Measurements from ENCODE around the gene NEK7.

The NEK7 gene

GRCh38 chr1:198350456-198350855 is 193.7 kb downstream of the NEK7 start:
- Histone ChIP-seq H3K4me2 (ENCODE audit: low read length) (no peak overlapping the region), H3F3A (ENCODE audit: insufficient read depth, low read length) (no peaks in the 10 kb centered on the region), H3K27ac (ENCODE audit: low read depth, low read length, poor library complexity, severe bottlenecking) (no peak overlapping the region), H3K36me3 (ENCODE audit: insufficient read depth, low read length) (no peaks in the 10 kb centered on the region), H2AFZ (ENCODE audit: low read length) (no peak overlapping the region), H3K79me2 (ENCODE audit: insufficient read depth, low read length) (no peaks in the 10 kb centered on the region), H3K4me3 (ENCODE audit: low read depth, low read length, poor library complexity, severe bottlenecking) (no peak overlapping the region), H3K9me2 (ENCODE audit: low read depth, low read length) (no peaks in the 10 kb centered on the region), H3K27me3 (ENCODE audit: insufficient read depth, low read length) (no peaks in the 10 kb centered on the region), H3K9ac (ENCODE audit: low read length) (no peak overlapping the region), H3K9me3 (ENCODE audit: low read length) (no peaks in the 10 kb centered on the region), H3K4me1 (ENCODE audit: insufficient read depth, low read length, severe bottlenecking) (no peaks in the 10 kb centered on the region), H4K20me1 (ENCODE audit: insufficient read depth, low read length) (no peaks in the 10 kb centered on the region)
- no peak for TF ChIP-seq EZH2 (IDR thresholded peaks at IDR 0.05; ENCODE audit: borderline replicate concordance, low read length)
- peak; percentile 41; the same call in 1 of the 2 replicates for TF ChIP-seq CTCF (IDR thresholded peaks at IDR 0.05; ENCODE audit: low read length)

- Histone ChIP-seq H3K79me2 (ENCODE audit: insufficient read depth, low read length) (no peaks in the 10 kb centered on the region), H3K4me2 (ENCODE audit: low read length) (no peak overlapping the region), H4K20me1 (ENCODE audit: insufficient read depth, low read length) (no peaks in the 10 kb centered on the region), H3K27ac (ENCODE audit: low read depth, low read length, poor library complexity, severe bottlenecking) (no peak overlapping the region), H3K9me3 (ENCODE audit: low read length) (no peaks in the 10 kb centered on the region), H3K4me3 (ENCODE audit: low read depth, low read length, poor library complexity, severe bottlenecking) (no peak overlapping the region), H3K27me3 (ENCODE audit: insufficient read depth, low read length) (no peaks in the 10 kb centered on the region), H3F3A (ENCODE audit: insufficient read depth, low read length) (no peaks in the 10 kb centered on the region), H3K9me2 (ENCODE audit: low read depth, low read length) (no peaks in the 10 kb centered on the region), H3K9ac (ENCODE audit: low read length) (no peak overlapping the region), H3K4me1 (ENCODE audit: insufficient read depth, low read length, severe bottlenecking) (no peaks in the 10 kb centered on the region), H2AFZ (ENCODE audit: low read length) (no peak overlapping the region), H3K36me3 (ENCODE audit: insufficient read depth, low read length) (no peaks in the 10 kb centered on the region)
- no peak for TF ChIP-seq EZH2 (IDR thresholded peaks at IDR 0.05; ENCODE audit: borderline replicate concordance, low read length)
- no peak for TF ChIP-seq CTCF (IDR thresholded peaks at IDR 0.05; ENCODE audit: low read length)
Observed at GRCh38 chr1:198352975-198353695, 196.3 kb downstream of the NEK7 start.

- Histone ChIP-seq H3K27ac (ENCODE audit: low read depth, low read length, poor library complexity, severe bottlenecking) (no peak overlapping the region), H3K9me3 (ENCODE audit: low read length) (no peaks in the 10 kb centered on the region), H3K4me3 (ENCODE audit: low read depth, low read length, poor library complexity, severe bottlenecking) (no peak overlapping the region), H3K27me3 (ENCODE audit: insufficient read depth, low read length) (no peaks in the 10 kb centered on the region), H2AFZ (ENCODE audit: low read length) (no peak overlapping the region), H3F3A (ENCODE audit: insufficient read depth, low read length) (no peaks in the 10 kb centered on the region), H3K4me1 (ENCODE audit: insufficient read depth, low read length, severe bottlenecking) (no peaks in the 10 kb centered on the region), H3K9me2 (ENCODE audit: low read depth, low read length) (no peaks in the 10 kb centered on the region), H4K20me1 (ENCODE audit: insufficient read depth, low read length) (no peaks in the 10 kb centered on the region), H3K9ac (ENCODE audit: low read length) (no peak overlapping the region), H3K79me2 (ENCODE audit: insufficient read depth, low read length) (no peaks in the 10 kb centered on the region), H3K4me2 (ENCODE audit: low read length) (no peak overlapping the region), H3K36me3 (ENCODE audit: insufficient read depth, low read length) (no peaks in the 10 kb centered on the region)
- TF ChIP-seq CTCF (IDR thresholded peaks at IDR 0.05; ENCODE audit: low read length), result no peak
- TF ChIP-seq EZH2 (IDR thresholded peaks at IDR 0.05; ENCODE audit: borderline replicate concordance, low read length), result no peak
Observed at GRCh38 chr1:198357937-198358336, 201.1 kb downstream of the NEK7 start.

Data from OCI-LY1 (cell line).